Endothelial cell (in vitro differentiated cells): ENCODE measurements around the gene ATP6V0D1. TPM values are rescaled to one million over a fixed set of nuclear protein-coding genes. Genes with fewer than 3 reads are reported as not detected.

Experiments used
- DNase-seq: peaks from one replicate; pipeline ENCODE4 v3.0.0; 2021; ENCODE audit warnings: low spot score
- H3K27ac Mint-ChIP-seq: one replicate; pipeline ENCODE4 v1.8.0; 2021; ENCODE audit warnings: mixed read lengths, inconsistent platforms; ENCODE audit not compliant: unreplicated experiment
- H3K27me3 Mint-ChIP-seq: one replicate; pipeline ENCODE4 v1.8.0; 2021; ENCODE audit warnings: mild to moderate bottlenecking, moderate library complexity, mixed read lengths, inconsistent platforms; ENCODE audit not compliant: unreplicated experiment
- H3K36me3 Mint-ChIP-seq: one replicate; pipeline ENCODE4 v1.8.0; 2021; ENCODE audit warnings: mild to moderate bottlenecking, low read depth, mixed read lengths, inconsistent platforms; ENCODE audit not compliant: unreplicated experiment
- H3K4me1 Mint-ChIP-seq: one replicate; pipeline ENCODE4 v1.8.0; 2021; ENCODE audit warnings: mild to moderate bottlenecking, mixed read lengths, inconsistent platforms; ENCODE audit not compliant: unreplicated experiment
- H3K4me3 Mint-ChIP-seq: one replicate; pipeline ENCODE4 v1.8.0; 2021; ENCODE audit warnings: mild to moderate bottlenecking, mixed read lengths, inconsistent platforms; ENCODE audit not compliant: unreplicated experiment
- H3K9me3 Mint-ChIP-seq: one replicate; pipeline ENCODE4 v1.8.0; 2021; ENCODE audit warnings: mixed read lengths, inconsistent platforms; ENCODE audit not compliant: unreplicated experiment
- CTCF ChIP-seq: fragments of 200-600 bp; sonication (generic); IDR thresholded peaks from one replicate; pipeline ENCODE4 v1.5.0; 2021; ENCODE audit warnings: antibody characterized with exemption; ENCODE audit not compliant: unreplicated experiment
- total RNA-seq: library from RNA; stranded (reverse); fragmentation: NEBNext Ultra II Directional; extraction: Animal tissue kit (Norgen Biotek cat#: 25700); gene quantifications from one replicate; pipeline ENCODE4 v1.2.1, GENCODE V29; 2021; ENCODE audit not compliant: unreplicated experiment

Gene ATP6V0D1
- total RNA-seq, 1 donor from 2014 or later, result 107 TPM

GRCh38 chr16:67462279-67462655 is 18.7 kb downstream of the ATP6V0D1 start:
- DNase-seq, result no peak
- Mint-ChIP-seq H3K9me3 (no peaks in the 10 kb centered on the region), H3K27ac (no peak overlapping the region), H3K27me3 (peaks cover 9% of the 10 kb centered on the region), H3K4me1 (peaks cover 34% of the 10 kb centered on the region), H3K36me3 (peaks cover 9% of the 10 kb centered on the region), H3K4me3 (no peak overlapping the region)
- TF ChIP-seq CTCF, result no peak

DNA sequence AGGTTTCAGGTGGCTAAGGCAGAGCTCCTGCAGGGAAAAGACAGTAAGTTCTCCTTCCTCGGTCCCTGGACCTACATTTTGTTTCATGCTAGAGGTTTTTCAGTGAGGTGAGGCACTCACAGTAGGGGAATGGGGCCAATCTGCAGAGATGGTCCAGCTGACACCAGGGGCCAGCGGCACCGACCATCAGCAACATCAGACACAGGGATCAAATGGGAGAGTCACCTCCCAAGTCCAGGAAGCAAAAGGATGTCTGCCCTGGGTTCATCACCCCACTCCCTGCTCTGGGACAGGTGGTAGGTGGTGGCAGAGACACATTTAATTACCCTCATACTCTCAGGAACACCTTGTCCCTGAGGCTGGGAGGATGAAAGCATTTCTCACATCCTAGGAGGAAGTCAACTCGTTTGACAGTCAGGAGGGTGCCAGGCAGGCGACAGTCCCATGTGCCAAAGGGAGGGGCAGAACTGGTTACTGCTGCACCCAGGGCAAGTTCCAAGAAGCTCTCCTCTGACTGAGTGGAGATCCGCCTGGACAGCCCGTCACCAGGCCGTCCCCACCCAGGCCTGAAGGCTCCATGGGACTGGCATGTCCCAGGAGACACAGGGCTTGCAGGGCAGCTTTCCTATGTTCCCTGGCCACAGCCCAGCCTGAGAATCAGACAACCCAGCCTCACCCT is 19.2 kb downstream of the ATP6V0D1 start:
- H3K4me3 Mint-ChIP-seq, result no peak overlapping the region
- no peak for DNase-seq
- no peaks in the 10 kb centered on the region for H3K9me3 Mint-ChIP-seq
- no peak for TF ChIP-seq CTCF
- H3K36me3 Mint-ChIP-seq, result peaks cover 9% of the 10 kb centered on the region
- peaks cover 9% of the 10 kb centered on the region for H3K27me3 Mint-ChIP-seq
- peaks cover 29% of the 10 kb centered on the region for H3K4me1 Mint-ChIP-seq
- H3K27ac Mint-ChIP-seq, result no peak overlapping the region

GRCh38 chr16:67460961-67461360 is 20.0 kb downstream of the ATP6V0D1 start:
- Mint-ChIP-seq H3K36me3 (peaks cover 9% of the 10 kb centered on the region), H3K27me3 (peaks cover 7% of the 10 kb centered on the region), H3K4me1 (peaks cover 22% of the 10 kb centered on the region), H3K9me3 (no peaks in the 10 kb centered on the region), H3K27ac (no peak overlapping the region), H3K4me3 (no peak overlapping the region)
- TF ChIP-seq CTCF, result no peak
- DNase-seq, result no peak

GRCh38 chr16:67460168-67460567 is 20.8 kb downstream of the ATP6V0D1 start:
- no peak for TF ChIP-seq CTCF
- Mint-ChIP-seq H3K4me1 (peaks cover 15% of the 10 kb centered on the region), H3K27ac (no peak overlapping the region)

DNA sequence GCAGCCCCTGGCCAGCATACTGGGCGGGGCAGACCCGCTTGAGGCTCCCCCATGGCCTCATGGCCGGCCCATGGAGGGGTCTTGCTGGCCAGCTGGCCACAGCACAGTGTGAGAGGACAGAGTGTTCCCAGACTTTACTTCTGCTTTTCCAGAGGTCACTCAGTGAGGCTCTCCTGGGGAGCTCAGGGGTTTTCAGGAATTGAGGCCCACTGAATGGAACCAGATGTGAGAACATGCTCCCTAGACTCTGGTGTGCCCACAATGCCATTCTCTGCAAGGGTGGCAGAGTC is 21.2 kb downstream of the ATP6V0D1 start:
- Mint-ChIP-seq H3K4me3 (no peak overlapping the region), H3K4me1 (peaks cover 19% of the 10 kb centered on the region), H3K27me3 (peaks cover 8% of the 10 kb centered on the region), H3K36me3 (peaks cover 9% of the 10 kb centered on the region), H3K9me3 (no peaks in the 10 kb centered on the region), H3K27ac (no peak overlapping the region)
- TF ChIP-seq CTCF, result no peak
- DNase-seq, result no peak

More at GRCh38 chr16:67460168-67460567, 20.8 kb downstream of the ATP6V0D1 start:
- no peaks in the 10 kb centered on the region for H3K9me3 Mint-ChIP-seq
- H3K36me3 Mint-ChIP-seq, result peaks cover 9% of the 10 kb centered on the region
- no peak overlapping the region for H3K4me3 Mint-ChIP-seq
- no peak for DNase-seq
- peaks cover 8% of the 10 kb centered on the region for H3K27me3 Mint-ChIP-seq
